GM12878 (cell line): ENCODE results near the gene EXOC5.

ENCODE experiments used
- EP300 ChIP-seq, 2 experiments: fragments of 150-350 bp in 1 of 2; IDR thresholded peaks; 2 replicates each; pipeline ENCODE4 v1.6.1; 2011 to 2012; ENCODE audit warnings: low read depth in 2 of 2, low read length in 2 of 2, borderline replicate concordance in 1 of 2, improper control_type of control experiment in 1 of 2, inconsistent platforms in 1 of 2; ENCODE audit not compliant: control insufficient read depth in 1 of 2
- MAX ChIP-seq: IDR thresholded peaks from 2 replicates; pipeline ENCODE4 v1.6.1; 2012; ENCODE audit warnings: low read depth, low read length, improper control_type of control experiment

- no peak for TF ChIP-seq EP300 (IDR thresholded peaks at IDR 0.05; ENCODE audit: borderline replicate concordance in 1 of 2, control insufficient read depth in 1 of 2, low read depth in 2 of 2, low read length in 2 of 2)
- no peak for TF ChIP-seq MAX
Measured at GRCh38 chr14:57160333-57160732, 108.4 kb downstream of the EXOC5 start.
